WTC11 (cell line): ENCODE measurements around the gene POMGNT1.

ENCODE experiments used
- NFYB ChIP-seq: sonication (generic); formaldehyde crosslinking; conservative IDR thresholded peaks from 2 replicates; pipeline ENCODE4 v1.8.0; 2022; ENCODE audit warnings: low read depth, missing genetic modification reagents
- NR1H2 ChIP-seq: sonication (generic); formaldehyde crosslinking; IDR thresholded peaks from 2 replicates; pipeline ENCODE4 v1.9.0; 2021; ENCODE audit warnings: mild to moderate bottlenecking, moderate library complexity, missing genetic modification reagents
- NR2C2 ChIP-seq: sonication (generic); formaldehyde crosslinking; IDR thresholded peaks from 2 replicates; pipeline ENCODE4 v1.8.0; 2022; ENCODE audit warnings: mild to moderate bottlenecking, missing genetic modification reagents
- SMAD3 ChIP-seq: sonication (generic); formaldehyde crosslinking; IDR thresholded peaks from 2 replicates; pipeline ENCODE4 v1.8.0; 2022; ENCODE audit warnings: missing genetic modification reagents, mild to moderate bottlenecking, borderline replicate concordance
- ZNF138 ChIP-seq: sonication (generic); formaldehyde crosslinking; conservative IDR thresholded peaks from 2 replicates; pipeline ENCODE4 v1.8.1; 2022; ENCODE audit warnings: mild to moderate bottlenecking, moderate library complexity, missing genetic modification reagents
- TF ChIP-seq, protein P1 (sequence below): sonication (generic); formaldehyde crosslinking; IDR thresholded peaks from 2 replicates; pipeline ENCODE4 v1.8.1; 2023; ENCODE audit warnings: mild to moderate bottlenecking, missing genetic modification reagents, borderline replicate concordance

DNA sequence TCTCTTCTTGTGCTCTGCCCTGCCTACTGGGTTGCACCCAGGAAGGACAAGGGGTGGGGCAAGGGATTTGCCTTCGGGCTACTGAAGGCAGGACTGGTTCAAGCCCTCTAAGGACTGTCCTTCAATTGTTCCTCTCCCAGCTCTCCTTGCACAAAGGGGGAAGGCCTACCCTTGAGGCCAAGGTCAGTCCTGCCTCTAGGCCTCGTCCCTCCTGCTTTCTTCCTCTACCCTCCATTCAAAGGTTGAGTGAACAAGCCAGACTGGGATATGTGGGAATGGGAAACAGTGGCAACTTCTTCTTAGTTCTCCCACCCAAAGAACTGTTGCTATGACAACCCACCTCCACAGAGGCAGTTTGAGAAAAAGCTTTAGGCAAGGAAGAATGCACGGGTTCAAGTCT lies 7.6 kb upstream of the POMGNT1 start:
- TF ChIP-seq ZNF138 (CRISPR knock-in tag) (no peak), NR1H2 (no peak), NFYB (CRISPR knock-in tag) (no peak), SMAD3 (CRISPR knock-in tag) (no peak), NR2C2 (CRISPR knock-in tag) (no peak)
- TF ChIP-seq, protein P1, sequence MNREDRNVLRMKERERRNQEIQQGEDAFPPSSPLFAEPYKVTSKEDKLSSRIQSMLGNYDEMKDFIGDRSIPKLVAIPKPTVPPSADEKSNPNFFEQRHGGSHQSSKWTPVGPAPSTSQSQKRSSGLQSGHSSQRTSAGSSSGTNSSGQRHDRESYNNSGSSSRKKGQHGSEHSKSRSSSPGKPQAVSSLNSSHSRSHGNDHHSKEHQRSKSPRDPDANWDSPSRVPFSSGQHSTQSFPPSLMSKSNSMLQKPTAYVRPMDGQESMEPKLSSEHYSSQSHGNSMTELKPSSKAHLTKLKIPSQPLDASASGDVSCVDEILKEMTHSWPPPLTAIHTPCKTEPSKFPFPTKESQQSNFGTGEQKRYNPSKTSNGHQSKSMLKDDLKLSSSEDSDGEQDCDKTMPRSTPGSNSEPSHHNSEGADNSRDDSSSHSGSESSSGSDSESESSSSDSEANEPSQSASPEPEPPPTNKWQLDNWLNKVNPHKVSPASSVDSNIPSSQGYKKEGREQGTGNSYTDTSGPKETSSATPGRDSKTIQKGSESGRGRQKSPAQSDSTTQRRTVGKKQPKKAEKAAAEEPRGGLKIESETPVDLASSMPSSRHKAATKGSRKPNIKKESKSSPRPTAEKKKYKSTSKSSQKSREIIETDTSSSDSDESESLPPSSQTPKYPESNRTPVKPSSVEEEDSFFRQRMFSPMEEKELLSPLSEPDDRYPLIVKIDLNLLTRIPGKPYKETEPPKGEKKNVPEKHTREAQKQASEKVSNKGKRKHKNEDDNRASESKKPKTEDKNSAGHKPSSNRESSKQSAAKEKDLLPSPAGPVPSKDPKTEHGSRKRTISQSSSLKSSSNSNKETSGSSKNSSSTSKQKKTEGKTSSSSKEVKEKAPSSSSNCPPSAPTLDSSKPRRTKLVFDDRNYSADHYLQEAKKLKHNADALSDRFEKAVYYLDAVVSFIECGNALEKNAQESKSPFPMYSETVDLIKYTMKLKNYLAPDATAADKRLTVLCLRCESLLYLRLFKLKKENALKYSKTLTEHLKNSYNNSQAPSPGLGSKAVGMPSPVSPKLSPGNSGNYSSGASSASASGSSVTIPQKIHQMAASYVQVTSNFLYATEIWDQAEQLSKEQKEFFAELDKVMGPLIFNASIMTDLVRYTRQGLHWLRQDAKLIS, result no peak
